ENCODE results near the gene DNER. TPM values are rescaled to one million over a fixed set of nuclear protein-coding genes. Genes with fewer than 3 reads are reported as not detected.

Gene DNER
- total and polyA plus RNA-seq, 2 of the 4 experiments (the other 2 are of a cell fraction), result under 0.01 to 0.14 TPM

GRCh38 chr2:229620759-229621158 is 93.6 kb downstream of the DNER start:
- in situ Hi-C loops (cut with MboI; ENCODE audit: low sequenced_read_pairs), result no loop called here
- Histone ChIP-seq H3K27ac (ENCODE audit: insufficient read depth, low read length) (no peak overlapping the region), H3K36me3 (ENCODE audit: control insufficient read depth, insufficient read depth, low read length) (no peaks in the 10 kb centered on the region), H3K14ac (replicated peaks; ENCODE audit: low read depth, low read length) (no peak overlapping the region), H2AFZ (replicated peaks; ENCODE audit: low read length, poor library complexity) (no peak overlapping the region), H3K9me1 (ENCODE audit: insufficient read depth, low read length) (no peaks in the 10 kb centered on the region), H3K27me3 (ENCODE audit: control insufficient read depth, insufficient read depth, low read length) (no peaks in the 10 kb centered on the region), H2BK120ac (ENCODE audit: low read depth, low read length) (no peak overlapping the region), H3K4ac (ENCODE audit: low read depth, low read length) (no peak overlapping the region), H3K56ac (ENCODE audit: extremely low read depth, insufficient read depth, low read length) (no peak overlapping the region), H2BK5ac (ENCODE audit: low read depth, low read length, poor library complexity, severe bottlenecking) (no peak overlapping the region), H3K4me2 (ENCODE audit: low read depth, low read length) (no peak overlapping the region), H2AK9ac (replicated peaks; ENCODE audit: low read depth, low read length, poor library complexity) (no peak overlapping the region), H3K23ac (ENCODE audit: low read depth, low read length) (no peak overlapping the region), H3K79me1 (ENCODE audit: low read depth in 1 of 2, low read length in 2 of 2) (no peaks in the 10 kb centered on the region), H3K4me1 (ENCODE audit: control insufficient read depth, insufficient read depth, low read length) (no peaks in the 10 kb centered on the region), H4K5ac (ENCODE audit: low read depth, low read length) (no peak overlapping the region), H3K9ac (ENCODE audit: low read depth, low read length) (no peak overlapping the region), H4K91ac (ENCODE audit: insufficient read depth, low read depth, low read length) (no peak overlapping the region), H3K9me3 (ENCODE audit: control insufficient read depth, insufficient read depth, low read length) (peaks cover 18% of the 10 kb centered on the region), H3K18ac (ENCODE audit: low read depth, low read length) (no peak overlapping the region), H2BK20ac (ENCODE audit: low read depth, low read length) (no peak overlapping the region), H4K20me1 (ENCODE audit: insufficient read depth, low read length) (no peaks in the 10 kb centered on the region), H2BK15ac (ENCODE audit: low read depth, low read length) (no peak overlapping the region), H2AK5ac (ENCODE audit: low read depth, low read length) (no peak overlapping the region), H4K8ac (ENCODE audit: low read depth in 2 of 2, low read length in 2 of 2) (no peak overlapping the region), H3K4me3 (ENCODE audit: insufficient read depth, low read depth, low read length) (no peak overlapping the region)
- ChIA-PET CTCF (no interaction called here), POLR2A (ENCODE audit: unreplicated experiment) (no interaction called here)
- WGBS, 2 experiments (ENCODE audit: extremely low coverage in 2 of 2, insufficient read length in 1 of 2), result no CpG with 5 or more reads among the region's 5 CpGs
- no peak for DNase-seq
- dilution Hi-C loops (cut with HindIII; ENCODE audit: low sequenced_read_pairs, unreplicated experiment), result no loop called here
- no peak for ATAC-seq (ENCODE audit: low read depth)
- no TSS peak for BruUV-seq (replicated peaks)
- TF ChIP-seq CHD1 (IDR thresholded peaks at IDR 0.05; ENCODE audit: low read depth, low read length), result no peak
- TF ChIP-seq MAZ (IDR thresholded peaks at IDR 0.05; ENCODE audit: borderline replicate concordance, low read depth, low read length), result no peak
- TF ChIP-seq NFE2L2 (IDR thresholded peaks at IDR 0.05; ENCODE audit: low read depth, low read length), result no peak
- TF ChIP-seq MXI1 (IDR thresholded peaks at IDR 0.05; ENCODE audit: borderline replicate concordance, low read depth, low read length), result no peak
- TF ChIP-seq SMC3 (IDR thresholded peaks at IDR 0.05; ENCODE audit: low read depth, low read length), result no peak
- TF ChIP-seq FOS (IDR thresholded peaks at IDR 0.05; ENCODE audit: low read depth, low read length), result no peak
- no peak for TF ChIP-seq MAFK (IDR thresholded peaks at IDR 0.05; ENCODE audit: low read depth, low read length)
- no peak for TF ChIP-seq BHLHE40 (IDR thresholded peaks at IDR 0.05; ENCODE audit: low read depth, low read length)
- TF ChIP-seq ELK1 (IDR thresholded peaks at IDR 0.05; ENCODE audit: borderline replicate concordance, low read depth, low read length), result no peak
- no peak for TF ChIP-seq POLR2A (IDR thresholded peaks at IDR 0.05; ENCODE audit: low read depth, low read length)
- intact Hi-C loops (cut with micrococcal nuclease), result no loop called here

Data from IMR-90 (cell line).